ENCODE measurements around the gene COL20A1. TPM values are rescaled to one million over a fixed set of nuclear protein-coding genes. Genes with fewer than 3 reads are reported as not detected.

COL20A1 gene
- total RNA-seq, 2 experiments from 2014 or later: 0.05 TPM; not detected in 1

GRCh38 chr20:63283397-63284082 lies 9.4 kb upstream of the COL20A1 start:
- DNase-seq: no peak
- Mint-ChIP-seq H3K27ac (peak overlapping the region; percentile 77), H3K27me3 (ENCODE audit: low read depth) (no peaks in the 10 kb centered on the region), H3K4me1 (ENCODE audit: low read depth) (peaks cover 2% of the 10 kb centered on the region), H3K9me3 (no peaks in the 10 kb centered on the region), H3K36me3 (ENCODE audit: low read depth) (peaks cover 2% of the 10 kb centered on the region), H3K4me3 (peak overlapping the region; percentile 69)
- CTCF ChIA-PET: interaction anchor here (1.6 kb wide), 1 partner anchor 60 kb away, joined by 5 read pairs; no protein-coding TSS in a partner anchor
- intact Hi-C loops (cut with micrococcal nuclease): no loop called here

GRCh38 chr20:63284083-63284440 lies 8.9 kb upstream of the COL20A1 start:
- Mint-ChIP-seq H3K4me1 (ENCODE audit: low read depth) (peaks cover 2% of the 10 kb centered on the region), H3K27me3 (ENCODE audit: low read depth) (no peaks in the 10 kb centered on the region), H3K4me3 (peak overlapping the region; percentile 69), H3K27ac (peak overlapping the region; percentile 77), H3K9me3 (no peaks in the 10 kb centered on the region), H3K36me3 (ENCODE audit: low read depth) (peaks cover 3% of the 10 kb centered on the region)
- intact Hi-C loops (cut with micrococcal nuclease): no loop called here
- CTCF ChIA-PET: interaction anchor here (1.6 kb wide), 1 partner anchor 61 kb away, joined by 5 read pairs; no protein-coding TSS in a partner anchor
- peak; percentile 49 for DNase-seq

- CTCF ChIA-PET: interaction anchor here (1.6 kb wide), 1 partner anchor 61 kb away, joined by 5 read pairs; no protein-coding TSS in a partner anchor
- intact Hi-C loops (cut with micrococcal nuclease): no loop called here
- peaks cover 3% of the 10 kb centered on the region for H3K36me3 Mint-ChIP-seq (ENCODE audit: low read depth)
- H3K9me3 Mint-ChIP-seq: no peaks in the 10 kb centered on the region
- H3K27ac Mint-ChIP-seq: peak overlapping the region; percentile 61
- DNase-seq: no peak
- no peaks in the 10 kb centered on the region for H3K27me3 Mint-ChIP-seq (ENCODE audit: low read depth)
- H3K4me1 Mint-ChIP-seq (ENCODE audit: low read depth): peaks cover 2% of the 10 kb centered on the region
- H3K4me3 Mint-ChIP-seq: peak overlapping the region; percentile 74
These were observed 8.4 kb upstream of the COL20A1 start for GRCh38 chr20:63284544-63284949.

- no peaks in the 10 kb centered on the region for H3K9me3 Mint-ChIP-seq
- DNase-seq: no peak
- peaks cover 3% of the 10 kb centered on the region for H3K36me3 Mint-ChIP-seq (ENCODE audit: low read depth)
- no peaks in the 10 kb centered on the region for H3K27me3 Mint-ChIP-seq (ENCODE audit: low read depth)
- CTCF ChIA-PET: interaction anchor here (1.6 kb wide), 1 partner anchor 62 kb away, joined by 5 read pairs; no protein-coding TSS in a partner anchor
- peaks cover 2% of the 10 kb centered on the region for H3K4me1 Mint-ChIP-seq (ENCODE audit: low read depth)
- H3K4me3 Mint-ChIP-seq: peak overlapping the region; percentile 74
- peak overlapping the region; percentile 61 for H3K27ac Mint-ChIP-seq
- intact Hi-C loops (cut with micrococcal nuclease): no loop called here
These were observed 7.9 kb upstream of the COL20A1 start for GRCh38 chr20:63284981-63285524.

GRCh38 chr20:63285636-63286615 lies 7.1 kb upstream of the COL20A1 start:
- no peak overlapping the region for H3K4me3 Mint-ChIP-seq
- DNase-seq: no peak
- no peaks in the 10 kb centered on the region for H3K27me3 Mint-ChIP-seq (ENCODE audit: low read depth)
- H3K27ac Mint-ChIP-seq: no peak overlapping the region
- intact Hi-C loops (cut with micrococcal nuclease): no loop called here
- no peaks in the 10 kb centered on the region for H3K9me3 Mint-ChIP-seq
- peaks cover 3% of the 10 kb centered on the region for H3K36me3 Mint-ChIP-seq (ENCODE audit: low read depth)
- H3K4me1 Mint-ChIP-seq (ENCODE audit: low read depth): peaks cover 2% of the 10 kb centered on the region
- CTCF ChIA-PET: interaction anchor here (1.5 kb wide), 1 partner anchor 63 kb away, joined by 3 read pairs; no protein-coding TSS in a partner anchor

GRCh38 chr20:63286781-63287696 lies 5.9 kb upstream of the COL20A1 start:
- intact Hi-C loops (cut with micrococcal nuclease): no loop called here
- Mint-ChIP-seq H3K4me3 (no peak overlapping the region), H3K9me3 (no peaks in the 10 kb centered on the region), H3K27ac (no peak overlapping the region), H3K36me3 (ENCODE audit: low read depth) (peaks cover 3% of the 10 kb centered on the region), H3K27me3 (ENCODE audit: low read depth) (no peaks in the 10 kb centered on the region), H3K4me1 (ENCODE audit: low read depth) (peaks cover 2% of the 10 kb centered on the region)
- DNase-seq: no peak
- CTCF ChIA-PET: interaction anchor here (1.5 kb wide), 1 partner anchor 64 kb away, joined by 3 read pairs; no protein-coding TSS in a partner anchor

- Mint-ChIP-seq H3K27me3 (ENCODE audit: low read depth) (no peaks in the 10 kb centered on the region), H3K4me3 (no peak overlapping the region), H3K9me3 (no peaks in the 10 kb centered on the region), H3K36me3 (ENCODE audit: low read depth) (peaks cover 3% of the 10 kb centered on the region), H3K27ac (no peak overlapping the region), H3K4me1 (ENCODE audit: low read depth) (peaks cover 2% of the 10 kb centered on the region)
- CTCF ChIA-PET: interaction anchor here (1.5 kb wide), 1 partner anchor 65 kb away, joined by 3 read pairs; no protein-coding TSS in a partner anchor
- intact Hi-C loops (cut with micrococcal nuclease): no loop called here
- no peak for DNase-seq
These were observed 5.0 kb upstream of the COL20A1 start for GRCh38 chr20:63287697-63288580.

- CTCF ChIA-PET: interaction anchor here (3.6 kb wide), 1 partner anchor 65 kb away, joined by 21 read pairs; no protein-coding TSS in a partner anchor
- H3K36me3 Mint-ChIP-seq (ENCODE audit: low read depth): peaks cover 3% of the 10 kb centered on the region
- H3K4me3 Mint-ChIP-seq: no peak overlapping the region
- peaks cover 1% of the 10 kb centered on the region for H3K4me1 Mint-ChIP-seq (ENCODE audit: low read depth)
- no peaks in the 10 kb centered on the region for H3K27me3 Mint-ChIP-seq (ENCODE audit: low read depth)
- no peak for DNase-seq
- no peaks in the 10 kb centered on the region for H3K9me3 Mint-ChIP-seq
- no peak overlapping the region for H3K27ac Mint-ChIP-seq
- intact Hi-C loops (cut with micrococcal nuclease): no loop called here
These were observed 4.3 kb upstream of the COL20A1 start for GRCh38 chr20:63288581-63289251.

- Mint-ChIP-seq H3K36me3 (ENCODE audit: low read depth) (peaks cover 1% of the 10 kb centered on the region), H3K27ac (no peak overlapping the region), H3K4me1 (ENCODE audit: low read depth) (no peaks in the 10 kb centered on the region), H3K4me3 (no peak overlapping the region), H3K9me3 (no peaks in the 10 kb centered on the region), H3K27me3 (ENCODE audit: low read depth) (no peaks in the 10 kb centered on the region)
- CTCF ChIA-PET: interaction anchor here (3.6 kb wide), 1 partner anchor 66 kb away, joined by 21 read pairs; no protein-coding TSS in a partner anchor
- intact Hi-C loops (cut with micrococcal nuclease): no loop called here
- no peak for DNase-seq
These were observed 3.5 kb upstream of the COL20A1 start for GRCh38 chr20:63289311-63290135.
